GM19328 (cell line): Measurements from ENCODE around the gene BCL7C.
"Not testable (repeated sequence)": the region's sequence is repeated elsewhere in the genome, so short reads cannot be mapped to it uniquely, and the experiment has no call there.

ENCODE experiments used
- ATAC-seq: cut with Tn5 transposase; IDR thresholded peaks from one replicate; pipeline ENCODE4 v1.9.1; 2021; ENCODE audit warnings: mild to moderate bottlenecking, moderate library complexity; ENCODE audit not compliant: unreplicated experiment

BCL7C gene

DNA sequence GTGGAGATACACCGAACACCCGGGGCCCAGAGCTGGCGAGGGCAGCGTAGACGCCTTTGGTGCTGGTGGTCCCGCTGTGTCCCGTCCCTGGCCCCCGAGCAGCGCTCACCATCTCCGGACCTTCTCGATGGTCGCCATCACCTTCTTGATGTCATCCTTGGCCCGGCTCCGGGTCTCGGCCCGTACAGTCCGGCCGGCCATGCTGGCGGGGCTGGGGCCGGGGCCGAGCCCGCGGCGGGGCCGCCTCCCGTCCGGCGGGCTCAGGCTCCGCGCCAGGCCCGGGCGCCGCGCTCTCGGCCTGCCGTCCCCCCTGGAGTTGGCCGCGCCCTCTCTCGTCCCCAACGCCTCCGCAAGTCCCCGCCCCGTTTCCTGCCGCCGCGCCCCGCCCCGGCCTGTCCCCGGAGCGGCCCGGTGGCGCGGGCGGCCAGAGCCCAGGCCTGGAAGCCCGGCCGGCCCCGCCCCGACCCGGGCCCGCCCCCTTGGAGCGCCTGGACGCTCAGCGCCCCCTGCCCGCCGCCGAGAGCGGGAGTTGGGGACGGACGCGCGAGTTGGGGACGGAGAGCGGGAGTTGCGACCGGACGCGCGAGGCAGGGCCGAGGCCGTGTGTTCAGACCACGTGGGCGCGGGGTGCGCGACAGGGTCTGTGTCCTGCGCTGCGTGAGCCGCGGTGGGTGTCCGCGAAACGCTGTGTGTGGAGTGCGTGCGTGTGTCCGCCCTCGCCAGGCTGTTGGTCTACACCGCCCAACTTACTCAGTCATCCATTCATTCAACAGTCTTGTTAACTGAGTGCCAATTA lies at the start of gene BCL7C:
BCL7C (minus strand) TSS at position 334 of the 796 bp plus-strand sequence; CDS start at position 201, 133 bp downstream.
- ATAC-seq: peak; percentile 57

GRCh38 chr16:30942426-30942806 lies 48.5 kb upstream of the BCL7C start:
- no peak for ATAC-seq

GRCh38 chr16:30941600-30942425 lies 47.9 kb upstream of the BCL7C start:
- ATAC-seq: peak; percentile 82

DNA sequence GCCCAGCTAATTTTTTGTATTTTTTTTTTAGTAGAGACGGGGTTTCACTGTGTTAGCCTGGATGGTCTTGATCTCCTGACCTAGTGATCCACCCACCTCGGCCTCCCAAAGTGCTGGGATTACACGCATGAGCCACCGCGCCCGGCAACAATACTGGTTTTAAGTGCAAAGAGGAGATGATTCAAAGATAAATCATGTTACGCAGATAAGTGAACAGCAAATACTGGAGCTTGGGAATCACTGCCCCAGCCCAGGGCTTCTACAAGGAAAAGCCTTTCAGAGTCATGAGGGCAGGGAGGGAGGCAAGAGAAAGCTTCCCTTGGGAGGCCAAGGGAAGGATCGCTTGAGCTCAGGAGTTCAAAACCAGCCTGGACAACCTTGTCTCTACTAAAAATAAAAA lies 45.7 kb upstream of the BCL7C start:
- not testable (repeated sequence) for ATAC-seq

GRCh38 chr16:30937692-30938091 lies 43.8 kb upstream of the BCL7C start:
- ATAC-seq: no peak

GRCh38 chr16:30934827-30935557 lies 41.1 kb upstream of the BCL7C start:
- ATAC-seq: no peak

- no peak for ATAC-seq
Measured at GRCh38 chr16:30931068-30931650, 37.3 kb upstream of the BCL7C start.

DNA sequence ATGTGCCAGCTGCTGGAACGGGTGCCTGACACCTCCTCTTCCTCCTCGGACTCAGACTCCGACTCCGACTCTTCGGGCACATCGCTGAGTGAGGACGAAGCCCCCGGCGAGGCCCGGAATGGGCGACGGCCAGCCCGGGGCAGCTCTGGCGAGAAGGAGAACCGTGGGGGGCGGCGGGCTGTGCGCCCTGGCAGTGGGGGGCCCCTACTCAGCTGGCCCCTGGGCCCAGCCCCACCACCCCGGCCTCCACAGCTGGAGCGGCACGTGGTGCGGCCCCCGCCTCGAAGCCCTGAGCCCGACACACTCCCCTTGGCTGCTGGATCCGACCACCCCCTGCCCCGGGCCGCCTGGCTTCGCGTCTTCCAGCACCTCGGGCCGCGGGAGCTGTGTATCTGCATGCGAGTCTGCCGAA lies 36.3 kb upstream of the BCL7C start:
- ATAC-seq: no peak

DNA sequence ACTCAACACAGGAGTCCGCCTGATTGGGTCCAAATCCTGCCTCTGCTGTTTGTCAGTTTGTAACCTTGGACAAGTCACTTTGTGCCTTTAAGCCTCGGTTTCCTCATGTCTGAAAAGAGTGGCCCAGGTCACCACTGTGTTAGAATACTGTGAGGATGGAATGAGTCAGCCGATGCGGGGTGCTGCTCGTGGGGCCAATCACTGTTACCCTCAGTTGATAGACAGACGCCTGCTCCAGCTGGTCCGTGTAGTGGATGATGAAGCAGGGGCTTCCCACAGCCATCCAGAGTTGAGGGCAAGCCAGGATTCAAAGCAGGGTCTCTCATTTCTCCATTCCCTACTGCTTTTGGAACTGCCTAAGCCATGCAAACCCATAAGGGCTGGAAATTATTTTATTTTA lies 35.3 kb upstream of the BCL7C start:
- ATAC-seq: no peak

- ATAC-seq: no peak
Measured at GRCh38 chr16:30928390-30928789, 34.5 kb upstream of the BCL7C start.

DNA sequence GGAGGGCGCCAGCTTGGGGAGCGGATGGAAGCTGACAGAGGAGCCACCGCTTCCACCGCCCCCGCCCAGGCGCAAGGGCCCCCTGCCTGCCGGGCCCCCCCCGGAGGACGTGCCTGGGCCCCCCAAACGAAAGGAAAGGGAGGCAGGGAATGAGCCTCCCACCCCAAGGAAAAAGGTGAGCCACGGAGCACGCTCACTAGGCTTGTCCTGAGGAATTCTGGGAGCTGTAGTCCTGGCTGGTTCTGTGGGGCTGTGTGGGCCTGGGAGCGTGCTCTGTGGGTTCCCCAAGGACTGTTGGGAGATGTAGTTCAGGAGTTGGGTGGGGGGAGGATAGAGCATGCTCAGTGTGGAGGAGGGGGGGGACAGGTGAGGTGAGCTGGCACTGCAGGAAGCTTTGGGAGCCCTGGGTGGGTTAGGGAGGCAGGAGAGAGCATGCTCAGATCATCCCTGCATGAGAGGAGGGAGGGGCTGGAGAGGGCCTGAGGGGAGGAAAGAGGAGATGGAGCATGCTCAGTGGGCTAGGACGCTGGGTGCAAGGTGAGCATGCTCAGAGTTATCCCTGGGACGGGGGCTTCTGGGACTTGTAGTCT lies 34.0 kb upstream of the BCL7C start:
- no peak for ATAC-seq

GRCh38 chr16:30926937-30927788 lies 33.3 kb upstream of the BCL7C start:
- no peak for ATAC-seq

DNA sequence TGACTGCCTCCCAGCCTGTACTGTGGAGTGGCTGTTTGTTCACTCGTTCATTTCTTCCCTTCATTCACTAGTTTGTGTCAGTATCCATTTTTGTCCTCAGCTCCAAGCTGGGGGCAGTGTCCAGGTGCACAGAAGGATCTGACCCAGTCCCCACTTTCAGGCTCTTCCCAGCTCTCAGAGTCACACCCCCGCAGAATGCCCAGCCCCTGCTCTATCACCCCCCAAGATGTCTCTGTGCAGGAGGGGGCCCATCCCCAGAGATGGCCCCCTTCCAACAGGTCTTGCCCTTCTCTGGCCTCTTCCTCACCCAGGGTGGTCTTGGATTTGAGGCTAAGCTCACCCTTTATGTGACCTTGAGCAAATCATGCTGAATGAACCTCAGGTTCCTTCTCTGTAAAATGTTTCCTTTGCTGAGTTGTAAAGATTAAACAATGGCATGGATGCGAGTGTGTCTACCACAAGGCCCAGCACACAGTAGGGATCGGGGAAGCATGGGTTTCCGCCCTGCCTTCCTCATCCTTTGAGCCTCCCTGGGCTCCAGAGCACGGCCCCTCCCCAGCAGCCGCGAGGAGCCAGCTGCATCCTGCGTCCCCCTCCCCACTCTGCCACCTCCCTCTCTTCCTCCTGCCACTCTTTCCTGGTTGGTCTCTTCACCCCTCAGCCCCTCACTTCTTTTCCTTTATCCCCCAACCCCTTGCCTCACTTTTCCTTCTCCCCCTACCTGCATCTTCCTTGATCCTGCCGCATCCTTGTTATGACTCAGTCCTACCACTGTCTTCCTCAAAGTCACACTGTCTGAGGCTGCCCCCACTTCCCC lies 32.3 kb upstream of the BCL7C start:
- no peak for ATAC-seq

GRCh38 chr16:30925632-30925987 lies 31.7 kb upstream of the BCL7C start:
- no peak for ATAC-seq

- ATAC-seq: no peak
Measured at GRCh38 chr16:30924913-30925631, 31.2 kb upstream of the BCL7C start.

- ATAC-seq: no peak
Measured at GRCh38 chr16:30924076-30924912, 30.4 kb upstream of the BCL7C start.

DNA sequence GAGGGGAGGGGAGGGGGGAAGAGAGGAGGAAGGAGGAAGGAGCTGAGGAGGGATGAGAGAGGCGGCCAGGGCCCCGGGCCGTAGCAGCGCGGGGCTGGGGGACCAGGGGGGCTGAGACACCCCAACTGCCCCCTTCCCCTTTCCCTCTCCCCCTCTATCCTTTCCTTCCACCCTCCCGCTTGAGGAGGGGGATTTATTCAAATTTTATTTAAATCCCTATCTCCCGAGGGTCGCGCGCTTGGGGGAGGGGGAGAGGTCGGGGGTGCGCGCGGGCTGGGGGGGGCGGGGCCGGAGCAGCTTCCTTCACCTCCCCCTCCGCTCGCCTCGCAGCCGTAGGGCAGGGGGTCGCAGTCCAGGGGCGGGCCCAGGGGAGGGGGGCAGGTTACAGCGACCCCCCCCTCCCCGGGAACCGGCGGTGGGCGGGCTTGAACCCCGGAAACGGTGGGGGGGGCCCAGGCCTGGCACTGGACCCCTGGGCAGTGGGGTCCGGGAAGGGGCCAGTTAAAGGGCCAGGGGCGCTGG lies 29.7 kb upstream of the BCL7C start, which contains the start of gene FBXL19:
FBXL19 (plus strand) TSS at position 19 of the 522 bp plus-strand sequence. CDS start 2,183 bp downstream, outside the sequence.
- no peak for ATAC-seq
